GM19099 (cell line): ENCODE measurements around the gene TSC22D1.

Experiments used
- POLR2A ChIP-seq: IDR thresholded peaks from 3 replicates; pipeline ENCODE4 v1.6.1; 2011; ENCODE audit warnings: low read depth; ENCODE audit not compliant: insufficient read length; ENCODE audit errors: extremely low read depth

The TSC22D1 gene

DNA sequence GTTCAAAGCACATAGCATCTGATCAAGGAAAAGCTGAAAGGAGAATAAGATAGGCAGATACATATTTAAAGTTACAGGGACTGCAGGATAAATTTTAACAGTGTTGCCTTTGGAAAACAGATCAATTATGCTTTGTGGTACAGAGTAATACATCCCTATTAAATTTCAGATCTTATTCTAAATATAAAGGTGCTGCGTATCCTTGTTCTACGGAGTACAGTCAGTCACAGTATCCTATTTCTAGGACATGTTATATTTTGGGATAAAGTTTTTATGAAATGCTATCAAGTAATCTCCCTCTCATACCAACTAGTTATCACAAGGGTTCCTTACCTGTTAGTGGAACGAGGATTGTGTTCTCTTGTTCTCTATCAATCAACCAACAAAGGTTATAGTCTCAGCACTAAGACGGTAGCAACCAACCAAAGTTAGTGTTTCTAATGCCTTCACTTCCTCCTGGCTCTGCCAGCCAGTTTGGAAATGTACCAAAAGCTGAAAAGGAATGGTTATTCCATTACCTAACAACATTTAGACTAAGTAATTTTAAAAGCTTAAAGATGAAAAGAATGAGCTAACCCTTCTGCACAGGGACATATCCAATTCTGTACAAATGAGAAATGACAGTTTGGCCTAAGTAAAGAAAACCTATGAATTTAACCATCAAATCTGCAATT, 35.2 kb downstream of the TSC22D1 start:
- no peak for TF ChIP-seq POLR2A

DNA sequence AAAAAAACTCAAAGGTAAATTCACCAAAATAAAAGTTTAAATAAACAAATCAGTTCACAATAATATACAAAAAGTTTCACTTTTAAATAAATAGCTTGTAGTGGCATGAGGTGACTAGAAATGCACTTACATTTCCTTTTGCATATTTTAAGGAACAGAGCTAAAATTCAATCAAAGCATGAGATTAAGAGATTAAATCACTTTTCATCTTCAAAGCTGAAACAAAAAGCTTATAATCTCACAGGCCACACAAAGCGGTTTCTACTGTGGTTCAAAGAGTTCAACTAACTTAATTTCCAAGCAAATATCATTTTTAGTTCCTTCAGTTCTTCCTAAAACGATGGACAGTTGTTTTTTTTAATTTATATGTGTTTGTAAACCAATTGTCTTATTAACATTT, 38.9 kb downstream of the TSC22D1 start:
- no peak for TF ChIP-seq POLR2A

- no peak for TF ChIP-seq POLR2A
Measured at GRCh38 chr13:44523146-44524015, 52.7 kb downstream of the TSC22D1 start.

- TF ChIP-seq POLR2A = no peak
Measured at GRCh38 chr13:44519642-44520041, 56.5 kb downstream of the TSC22D1 start.

- no peak for TF ChIP-seq POLR2A
Measured at GRCh38 chr13:44516771-44517170, 59.4 kb downstream of the TSC22D1 start.

GRCh38 chr13:44514278-44514677, 61.9 kb downstream of the TSC22D1 start:
- TF ChIP-seq POLR2A = no peak

DNA sequence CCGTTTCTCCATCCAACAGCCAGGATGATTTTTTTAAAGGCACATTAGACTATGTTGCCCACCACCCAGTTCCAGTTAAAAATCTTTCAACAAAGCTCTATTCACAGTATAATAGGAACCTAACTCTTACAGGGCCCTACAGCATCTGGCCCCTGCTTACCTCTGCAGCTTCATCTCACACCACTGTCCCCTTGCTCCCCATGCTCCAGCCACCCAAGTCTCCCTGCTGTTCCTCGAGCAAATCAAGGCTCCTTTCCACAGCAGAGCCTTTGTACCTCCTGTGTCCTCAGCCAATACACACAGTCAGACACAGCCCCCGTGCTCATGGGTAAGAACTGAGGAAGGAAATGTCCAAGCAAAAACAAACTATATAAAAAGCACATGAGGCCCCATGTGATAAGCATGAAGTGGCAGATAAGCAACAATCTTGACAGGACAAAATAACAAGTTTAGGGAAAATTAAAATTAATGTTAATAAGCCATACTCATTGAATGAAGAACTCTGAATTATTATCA, 67.5 kb downstream of the TSC22D1 start:
- no peak for TF ChIP-seq POLR2A

DNA sequence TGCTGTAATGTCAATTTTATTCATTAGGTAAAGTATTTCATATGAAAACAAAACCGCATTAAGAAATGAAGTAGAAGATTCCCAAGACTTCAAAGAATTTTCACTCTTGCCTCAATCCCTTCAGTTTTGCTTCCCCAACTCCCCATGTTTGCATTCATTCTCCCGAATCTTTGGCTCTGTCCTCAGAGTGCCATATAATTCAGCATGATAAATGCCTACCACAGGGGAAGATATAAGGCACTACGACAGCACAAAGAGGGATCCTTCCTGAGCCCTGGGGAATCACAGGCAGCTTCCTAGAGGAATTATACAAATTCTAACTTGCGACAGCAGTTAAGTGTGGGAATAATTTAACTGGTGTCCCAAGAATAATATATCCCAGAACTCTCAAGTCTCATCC, 68.5 kb downstream of the TSC22D1 start:
- TF ChIP-seq POLR2A = no peak

- TF ChIP-seq POLR2A = no peak
Measured at GRCh38 chr13:44506719-44507118, 69.4 kb downstream of the TSC22D1 start.

DNA sequence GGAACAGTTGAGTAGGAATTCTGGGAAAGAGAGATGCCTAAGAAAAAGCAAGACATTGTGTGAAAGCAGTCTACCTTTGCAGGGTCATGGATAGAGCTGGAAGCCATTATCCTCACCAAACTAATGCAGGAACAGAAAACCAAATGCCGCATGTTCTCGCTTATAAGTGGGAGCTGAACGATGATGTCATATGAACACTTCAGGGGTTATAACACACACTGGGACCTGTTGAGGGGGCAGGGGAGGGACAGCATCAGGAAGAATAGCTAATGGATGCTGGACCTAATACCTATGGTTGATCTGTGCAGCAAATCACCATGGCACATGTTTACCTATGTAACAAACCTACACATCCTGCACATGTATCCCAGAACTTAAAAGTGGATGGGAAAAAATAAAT, 69.9 kb downstream of the TSC22D1 start:
- TF ChIP-seq POLR2A = no peak

DNA sequence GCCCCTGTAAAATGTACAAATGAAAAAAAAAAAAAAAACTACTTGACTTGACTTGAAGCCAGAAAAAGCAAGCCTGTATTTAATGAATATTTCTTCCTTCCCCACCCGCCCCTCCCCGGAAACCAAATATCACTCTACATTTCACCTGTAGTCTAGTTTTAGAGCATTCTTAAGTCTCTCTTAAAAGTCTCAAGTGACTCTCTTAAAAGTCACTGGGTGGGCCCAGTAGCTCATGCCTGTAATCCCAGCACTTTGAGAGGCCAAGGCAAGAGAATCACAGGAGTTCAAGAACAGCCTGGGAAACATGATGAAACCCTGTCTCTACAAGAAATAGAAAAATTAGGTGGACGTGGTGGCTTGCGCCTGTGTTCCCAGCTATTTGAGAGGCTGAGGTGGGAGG, 72.0 kb downstream of the TSC22D1 start:
- TF ChIP-seq POLR2A = no peak

DNA sequence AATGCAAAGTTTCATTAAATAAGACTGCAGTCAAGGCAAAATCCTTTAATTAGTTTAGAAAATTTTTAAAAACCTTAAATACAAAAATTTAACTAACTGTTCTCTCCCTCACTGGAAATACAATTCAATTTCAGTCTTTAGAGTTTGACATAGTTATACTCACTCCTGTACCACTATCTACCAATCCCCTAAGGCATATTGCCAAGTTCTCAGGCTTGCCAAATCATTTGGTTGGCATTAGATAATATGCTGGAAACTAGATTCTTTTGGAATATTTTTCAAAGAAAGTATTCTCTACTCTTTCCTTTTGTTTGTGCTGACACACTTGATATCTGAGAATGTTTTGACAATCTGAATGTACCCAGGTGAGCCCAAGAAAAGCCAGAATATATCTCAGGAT, 77.2 kb downstream of the TSC22D1 start:
- TF ChIP-seq POLR2A = no peak

DNA sequence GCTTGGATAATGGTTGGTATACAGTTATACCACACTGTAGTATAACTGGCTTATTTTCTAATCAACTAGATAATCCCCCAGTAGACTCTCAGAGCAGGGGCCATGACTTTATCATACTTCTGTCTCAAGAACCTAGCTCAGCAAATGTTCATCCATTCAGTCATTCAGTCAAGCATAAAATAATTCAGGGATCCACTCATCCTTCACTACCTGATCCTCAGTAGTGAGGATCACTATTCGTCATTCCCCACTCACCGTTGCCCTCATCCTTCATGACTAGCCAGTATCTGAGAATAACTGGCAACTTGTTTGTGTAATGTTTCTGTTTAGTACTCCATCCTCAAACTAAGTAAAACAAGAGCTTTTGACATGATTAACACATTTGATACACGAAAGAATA, 77.6 kb downstream of the TSC22D1 start:
- TF ChIP-seq POLR2A = no peak

DNA sequence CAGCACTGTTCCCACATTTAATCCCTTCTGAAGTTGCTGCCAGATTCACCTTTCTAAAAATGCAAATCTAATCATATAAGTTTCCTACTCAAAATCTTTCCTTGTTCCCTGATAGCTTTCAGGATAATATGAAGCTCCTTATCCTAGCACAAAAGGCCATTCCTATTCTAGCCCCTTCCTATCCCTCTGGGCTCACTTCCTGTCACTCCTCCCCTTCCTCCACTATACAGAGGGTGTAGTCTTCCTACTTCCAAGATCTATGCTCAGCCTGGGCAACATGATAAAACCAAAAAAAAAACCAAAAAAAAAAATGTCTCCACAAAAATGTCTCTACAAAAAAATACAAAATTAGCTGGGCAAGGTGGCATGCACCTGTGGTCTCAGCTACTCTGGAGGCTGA, 78.3 kb downstream of the TSC22D1 start:
- TF ChIP-seq POLR2A = no peak

DNA sequence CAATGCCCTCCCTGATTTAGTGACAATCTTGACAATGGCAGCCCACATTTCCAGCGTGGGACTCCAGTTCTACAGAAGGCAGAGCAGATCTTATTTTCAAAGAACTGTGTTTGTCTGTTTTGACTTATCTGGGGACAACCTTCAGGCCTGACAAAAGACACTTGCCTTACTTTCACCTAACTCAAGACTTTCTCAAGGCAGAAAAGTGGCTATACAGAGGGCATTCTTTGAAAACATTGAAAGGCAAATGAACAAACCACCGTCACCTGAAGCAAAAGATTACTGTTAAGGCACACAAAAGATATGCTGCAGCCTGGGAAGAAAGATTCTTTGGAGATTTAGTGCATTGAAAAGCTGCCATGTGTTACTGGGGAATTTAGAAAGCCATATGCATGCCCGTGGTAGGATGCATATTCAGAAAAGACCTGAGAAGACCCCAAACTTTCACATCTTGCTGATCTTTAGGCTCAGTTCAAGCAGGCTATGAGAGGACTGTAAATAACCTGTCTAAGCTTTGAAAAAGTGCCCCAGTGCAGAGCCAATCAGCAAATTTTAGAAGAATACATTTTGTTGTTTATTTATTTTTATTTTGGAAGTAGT, 82.8 kb downstream of the TSC22D1 start:
- no peak for TF ChIP-seq POLR2A

DNA sequence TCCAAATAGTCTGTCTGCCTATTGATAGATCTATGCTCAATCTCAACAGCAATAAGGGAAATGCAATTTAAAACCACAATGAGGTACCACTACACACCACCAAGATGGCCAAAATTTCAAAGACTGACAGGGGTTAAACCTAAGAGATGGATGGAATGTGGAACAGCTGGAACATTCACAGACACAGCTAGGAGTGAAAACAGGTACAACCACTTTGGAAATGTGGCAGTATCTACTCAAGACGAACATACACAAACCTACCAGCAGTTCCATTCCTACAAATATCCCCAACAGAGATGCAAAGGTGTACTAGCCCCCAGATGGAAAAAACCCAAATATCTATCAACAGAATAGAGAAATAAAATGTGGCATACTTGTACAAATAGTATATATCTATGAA, 86.4 kb downstream of the TSC22D1 start:
- TF ChIP-seq POLR2A = no peak
